Endodermal cell (in vitro differentiated cells): ENCODE measurements around the gene KDF1. TPM values are rescaled to one million over a fixed set of nuclear protein-coding genes. Genes with fewer than 3 reads are reported as not detected.

Experiments used
- DNase-seq: peaks from one replicate; pipeline ENCODE4 v3.0.0-alpha.2; 2017
- H3K27ac ChIP-seq: 2 replicates; pipeline ENCODE4 v1.5.1; 2013; ENCODE audit warnings: mild to moderate bottlenecking, low read depth, low read length, moderate library complexity
- H3K27me3 ChIP-seq: 2 replicates; pipeline ENCODE4 v1.6.1; 2013; ENCODE audit warnings: mild to moderate bottlenecking, low read length, moderate library complexity; ENCODE audit not compliant: insufficient read depth, control insufficient read depth, poor library complexity, severe bottlenecking
- H3K36me3 ChIP-seq: 2 replicates; pipeline ENCODE4 v1.7.0; 2013; ENCODE audit warnings: mild to moderate bottlenecking, low read length, moderate library complexity; ENCODE audit not compliant: control insufficient read depth, insufficient read depth
- H3K4me1 ChIP-seq: one replicate; pipeline ENCODE4 v1.7.0; 2013; ENCODE audit warnings: low read length; ENCODE audit not compliant: control insufficient read depth, insufficient read depth
- H3K4me3 ChIP-seq: 2 replicates; pipeline ENCODE4 v1.5.1; 2013; ENCODE audit warnings: mild to moderate bottlenecking, low read length, moderate library complexity
- H3K9ac ChIP-seq: 2 replicates; pipeline ENCODE4 v1.6.1; 2013; ENCODE audit warnings: mild to moderate bottlenecking, low read length, moderate library complexity; ENCODE audit not compliant: poor library complexity, severe bottlenecking; ENCODE audit errors: extremely low read depth
- H3K9me3 ChIP-seq: 2 replicates; pipeline ENCODE4 v1.6.1; 2013; ENCODE audit warnings: mild to moderate bottlenecking, low read length, moderate library complexity; ENCODE audit not compliant: control insufficient read depth
- H3K27ac Mint-ChIP-seq: 2 replicates; pipeline ENCODE4 v1.8.0; 2020; ENCODE audit warnings: mixed read lengths
- H3K27me3 Mint-ChIP-seq: 2 replicates; pipeline ENCODE4 v1.8.0; 2021; ENCODE audit warnings: mild to moderate bottlenecking, mixed read lengths; ENCODE audit not compliant: insufficient read depth
- H3K36me3 Mint-ChIP-seq: 2 replicates; pipeline ENCODE4 v1.8.0; 2020; ENCODE audit warnings: low read depth, mixed read lengths
- H3K4me1 Mint-ChIP-seq: 2 replicates; pipeline ENCODE4 v1.8.0; 2020; ENCODE audit warnings: mixed read lengths
- H3K4me3 Mint-ChIP-seq: 2 replicates; pipeline ENCODE4 v1.8.0; 2020; ENCODE audit warnings: mild to moderate bottlenecking, moderate library complexity, mixed read lengths
- H3K9me3 Mint-ChIP-seq: 2 replicates; pipeline ENCODE4 v1.8.0; 2020; ENCODE audit warnings: mild to moderate bottlenecking, mixed read lengths
- WGBS, 2 experiments: methylation state at CpG; one replicate each; pipeline versions ENCODE4 v1.1.5 to v1.1.7; 2013; ENCODE audit warnings: missing lambda C conversion rate in 2 of 2, mixed read lengths in 1 of 2; ENCODE audit not compliant: insufficient coverage in 1 of 2, insufficient read length in 1 of 2; 5-methylcytosine and 5-hydroxymethylcytosine counted together
- total RNA-seq, 2 donors: library from RNA; stranded (reverse); fragmentation: NEBNext Ultra II Directional in 1 of 2; extraction: Animal tissue kit (Norgen Biotek cat#: 25700) in 1 of 2; gene quantifications; 2 replicates in 1 of 2; 3 replicates in 1 of 2; pipeline ENCODE4 v1.2.1, GENCODE V29; 2021
- TF ChIP-seq, protein P1 (sequence below): fragments of 200-600 bp; sonication (generic); conservative IDR thresholded peaks from 2 replicates; pipeline ENCODE4 v1.5.0; 2021; ENCODE audit warnings: antibody characterized with exemption, mild to moderate bottlenecking

KDF1 gene
- total RNA-seq, 2 donors from 2014 or later: 17.2 to 22.7 TPM

DNA sequence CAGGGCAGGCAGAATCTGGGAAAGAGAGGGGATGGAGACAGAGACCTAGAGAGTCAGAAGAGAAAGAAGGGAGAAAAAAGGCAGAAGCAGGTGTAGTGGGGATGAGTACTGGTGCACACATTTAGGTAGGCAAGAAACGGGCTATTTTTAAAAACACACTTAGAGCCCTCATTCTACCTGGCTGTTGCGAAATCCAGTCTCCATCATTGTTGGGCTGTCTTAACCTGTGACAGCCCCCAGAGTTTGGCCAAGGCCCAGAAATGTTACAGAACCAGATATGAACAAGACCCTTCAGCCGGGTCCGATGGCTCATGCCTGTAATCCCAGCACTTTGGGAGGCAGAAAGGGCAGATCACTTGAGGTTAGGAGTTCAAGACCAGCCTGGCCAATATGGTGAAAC is 12.6 kb upstream of the KDF1 start:
- H3K4me1 ChIP-seq: no peaks in the 10 kb centered on the region

DNA sequence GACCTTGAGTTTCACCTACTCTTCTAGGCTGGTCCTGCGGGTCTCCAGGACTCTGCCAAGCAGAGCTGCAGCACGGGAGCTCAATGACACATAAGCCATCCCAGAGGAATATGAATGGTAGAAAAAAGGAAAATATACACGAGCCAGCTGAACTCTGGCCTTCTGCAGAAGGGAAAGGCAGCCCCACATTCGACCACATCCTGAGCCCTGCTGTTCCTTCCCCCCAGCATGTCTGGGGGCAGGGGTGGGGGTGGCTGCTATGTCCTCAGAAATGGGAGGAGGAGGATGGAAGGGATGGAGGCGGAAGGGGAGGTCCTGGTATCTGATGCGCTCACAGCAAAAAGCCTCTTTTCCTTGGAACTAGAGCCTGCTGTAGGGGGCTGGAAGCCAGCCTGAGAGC is 12.1 kb upstream of the KDF1 start:
- Histone ChIP-seq H3K36me3 (no peaks in the 10 kb centered on the region), H3K27ac (no peak overlapping the region), H3K27me3 (no peaks in the 10 kb centered on the region), H3K9ac (no peak overlapping the region), H3K9me3 (no peaks in the 10 kb centered on the region), H3K4me3 (no peak overlapping the region), H3K4me1 (no peaks in the 10 kb centered on the region)
- Mint-ChIP-seq H3K4me1 (no peaks in the 10 kb centered on the region), H3K27ac (no peak overlapping the region), H3K27me3 (no peaks in the 10 kb centered on the region), H3K36me3 (no peaks in the 10 kb centered on the region), H3K4me3 (no peak overlapping the region), H3K9me3 (no peaks in the 10 kb centered on the region)
- TF ChIP-seq, protein P1, sequence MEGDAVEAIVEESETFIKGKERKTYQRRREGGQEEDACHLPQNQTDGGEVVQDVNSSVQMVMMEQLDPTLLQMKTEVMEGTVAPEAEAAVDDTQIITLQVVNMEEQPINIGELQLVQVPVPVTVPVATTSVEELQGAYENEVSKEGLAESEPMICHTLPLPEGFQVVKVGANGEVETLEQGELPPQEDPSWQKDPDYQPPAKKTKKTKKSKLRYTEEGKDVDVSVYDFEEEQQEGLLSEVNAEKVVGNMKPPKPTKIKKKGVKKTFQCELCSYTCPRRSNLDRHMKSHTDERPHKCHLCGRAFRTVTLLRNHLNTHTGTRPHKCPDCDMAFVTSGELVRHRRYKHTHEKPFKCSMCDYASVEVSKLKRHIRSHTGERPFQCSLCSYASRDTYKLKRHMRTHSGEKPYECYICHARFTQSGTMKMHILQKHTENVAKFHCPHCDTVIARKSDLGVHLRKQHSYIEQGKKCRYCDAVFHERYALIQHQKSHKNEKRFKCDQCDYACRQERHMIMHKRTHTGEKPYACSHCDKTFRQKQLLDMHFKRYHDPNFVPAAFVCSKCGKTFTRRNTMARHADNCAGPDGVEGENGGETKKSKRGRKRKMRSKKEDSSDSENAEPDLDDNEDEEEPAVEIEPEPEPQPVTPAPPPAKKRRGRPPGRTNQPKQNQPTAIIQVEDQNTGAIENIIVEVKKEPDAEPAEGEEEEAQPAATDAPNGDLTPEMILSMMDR: no peak
- DNase-seq: peak; percentile 42
- WGBS, 2 experiments: 54 to 68% methylated on average over 2 to 6 of the region's 6 CpGs

More for the DNA sequence above, 12.6 kb upstream of the KDF1 start:
- Histone ChIP-seq H3K9ac (no peak overlapping the region), H3K9me3 (no peaks in the 10 kb centered on the region), H3K36me3 (no peaks in the 10 kb centered on the region), H3K27me3 (no peaks in the 10 kb centered on the region), H3K4me3 (no peak overlapping the region), H3K27ac (no peak overlapping the region)
- TF ChIP-seq, protein P1: no peak
- H3K27me3 Mint-ChIP-seq: no peaks in the 10 kb centered on the region
- no peaks in the 10 kb centered on the region for H3K4me1 Mint-ChIP-seq
- 91 to 93% methylated on average over 3 to 4 of the region's 4 CpGs for WGBS, 2 experiments
- H3K9me3 Mint-ChIP-seq: no peaks in the 10 kb centered on the region
- H3K36me3 Mint-ChIP-seq: no peaks in the 10 kb centered on the region
- no peak overlapping the region for H3K27ac Mint-ChIP-seq
- H3K4me3 Mint-ChIP-seq: no peak overlapping the region
- DNase-seq: no peak

DNA sequence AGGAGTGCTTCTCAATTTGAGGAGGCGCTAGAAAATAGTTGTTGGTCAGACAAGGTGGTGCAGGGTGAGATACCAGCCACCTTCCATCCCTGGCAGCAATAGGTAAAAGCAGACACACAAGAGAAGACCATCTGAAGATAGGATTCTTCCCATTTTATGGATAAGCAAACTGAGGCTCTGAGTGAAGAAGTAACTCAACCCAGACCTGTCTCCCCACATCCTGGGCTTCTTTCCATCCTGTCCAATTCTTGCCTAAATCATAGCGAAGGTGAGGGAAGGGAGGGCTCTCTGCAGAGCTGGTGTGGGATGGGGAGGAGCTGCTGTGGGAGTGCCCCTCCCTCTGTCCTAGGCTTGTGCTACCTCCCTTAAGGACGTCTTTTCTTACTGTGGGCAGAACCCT is 11.3 kb upstream of the KDF1 start:
- H3K4me1 ChIP-seq: no peaks in the 10 kb centered on the region
- Mint-ChIP-seq H3K36me3 (no peaks in the 10 kb centered on the region), H3K9me3 (no peaks in the 10 kb centered on the region), H3K4me3 (no peak overlapping the region), H3K27me3 (peaks cover 1% of the 10 kb centered on the region), H3K4me1 (no peaks in the 10 kb centered on the region), H3K27ac (no peak overlapping the region)
- no peak overlapping the region for H3K9ac ChIP-seq
- no peak overlapping the region for H3K4me3 ChIP-seq
- no peaks in the 10 kb centered on the region for H3K27me3 ChIP-seq
- no peak for DNase-seq
- H3K9me3 ChIP-seq: no peaks in the 10 kb centered on the region
- 87 to 100% methylated on average over 1 to 3 of the region's 3 CpGs for WGBS, 2 experiments
- TF ChIP-seq, protein P1: no peak
- no peak overlapping the region for H3K27ac ChIP-seq
- H3K36me3 ChIP-seq: no peaks in the 10 kb centered on the region
